Measurements from ENCODE around the gene GPR179. TPM values are rescaled to one million over a fixed set of nuclear protein-coding genes. Genes with fewer than 3 reads are reported as not detected.

The GPR179 gene
- total RNA-seq, 1 experiment from 2014 or later = 0.03 TPM

Other genes with a start within 250 kb of the GPR179 start
- gene TBC1D3E, start 216.0 kb downstream of the GPR179 start, total RNA-seq (2021; ENCODE audit: unreplicated experiment) = not detected
- not detected for gene TBC1D3, start 151.4 kb downstream of the GPR179 start, total RNA-seq (2021; ENCODE audit: unreplicated experiment)
- gene MRPL45, start 46.8 kb downstream of the GPR179 start, total RNA-seq (2021; ENCODE audit: unreplicated experiment) = 24.7 TPM
- 31.0 TPM for gene SOCS7, start 7.9 kb upstream of the GPR179 start, total RNA-seq (2021; ENCODE audit: unreplicated experiment)
- gene ARHGAP23, start 84.5 kb upstream of the GPR179 start, total RNA-seq (2021; ENCODE audit: unreplicated experiment) = 33.0 TPM